Activated CD8-positive, alpha-beta memory T cell treated with anti-CD3 and anti-CD28 coated beads, Interleukin-2, amount 50 U/mL, for 1 hour (primary cell): ENCODE data around the gene MYO7B.

Experiments used
- DNase-seq: peaks from one replicate; pipeline ENCODE4 v3.0.0-alpha.2; 2020; ENCODE audit errors: extremely low read depth

MYO7B gene

GRCh38 chr2:127572841-127573240, 37.4 kb downstream of the MYO7B start:
- DNase-seq: no peak

- no peak for DNase-seq
These were observed 37.8 kb downstream of the MYO7B start for GRCh38 chr2:127573298-127573697.

- no peak for DNase-seq
These were observed 38.3 kb downstream of the MYO7B start for GRCh38 chr2:127573771-127574170.

- no peak for DNase-seq
These were observed 39.2 kb downstream of the MYO7B start for GRCh38 chr2:127574656-127575055.

GRCh38 chr2:127575185-127575765, 39.8 kb downstream of the MYO7B start:
- DNase-seq: no peak

- DNase-seq: no peak
These were observed 40.5 kb downstream of the MYO7B start for GRCh38 chr2:127575941-127576432.

GRCh38 chr2:127576433-127577207, 41.1 kb downstream of the MYO7B start:
- DNase-seq: no peak

GRCh38 chr2:127577208-127577475, 41.7 kb downstream of the MYO7B start:
- no peak for DNase-seq

GRCh38 chr2:127577503-127577902, 42.0 kb downstream of the MYO7B start:
- no peak for DNase-seq

- no peak for DNase-seq
These were observed 42.5 kb downstream of the MYO7B start for GRCh38 chr2:127577973-127578372.

GRCh38 chr2:127578411-127578810, 42.9 kb downstream of the MYO7B start:
- no peak for DNase-seq

- DNase-seq: no peak
These were observed 43.7 kb downstream of the MYO7B start for GRCh38 chr2:127579231-127579630.

GRCh38 chr2:127580167-127581049, 44.9 kb downstream of the MYO7B start:
- no peak for DNase-seq

- DNase-seq: no peak
These were observed 45.5 kb downstream of the MYO7B start for GRCh38 chr2:127581050-127581345.

GRCh38 chr2:127581516-127582490, 46.3 kb downstream of the MYO7B start:
- DNase-seq: no peak

- DNase-seq: no peak
These were observed 47.7 kb downstream of the MYO7B start for GRCh38 chr2:127582863-127583861.

- DNase-seq: no peak
These were observed 48.6 kb downstream of the MYO7B start for GRCh38 chr2:127584047-127584446.

- no peak for DNase-seq
These were observed 49.1 kb downstream of the MYO7B start for GRCh38 chr2:127584516-127585033.

- no peak for DNase-seq
These were observed 49.9 kb downstream of the MYO7B start for GRCh38 chr2:127585270-127585807.

- DNase-seq: no peak
These were observed 50.7 kb downstream of the MYO7B start for GRCh38 chr2:127586136-127586535.
